ENCODE data around the gene SLC7A9.
"Not testable (repeated sequence)": the region's sequence is repeated elsewhere in the genome, so short reads cannot be mapped to it uniquely, and the experiment has no call there.

SLC7A9 gene

DNA sequence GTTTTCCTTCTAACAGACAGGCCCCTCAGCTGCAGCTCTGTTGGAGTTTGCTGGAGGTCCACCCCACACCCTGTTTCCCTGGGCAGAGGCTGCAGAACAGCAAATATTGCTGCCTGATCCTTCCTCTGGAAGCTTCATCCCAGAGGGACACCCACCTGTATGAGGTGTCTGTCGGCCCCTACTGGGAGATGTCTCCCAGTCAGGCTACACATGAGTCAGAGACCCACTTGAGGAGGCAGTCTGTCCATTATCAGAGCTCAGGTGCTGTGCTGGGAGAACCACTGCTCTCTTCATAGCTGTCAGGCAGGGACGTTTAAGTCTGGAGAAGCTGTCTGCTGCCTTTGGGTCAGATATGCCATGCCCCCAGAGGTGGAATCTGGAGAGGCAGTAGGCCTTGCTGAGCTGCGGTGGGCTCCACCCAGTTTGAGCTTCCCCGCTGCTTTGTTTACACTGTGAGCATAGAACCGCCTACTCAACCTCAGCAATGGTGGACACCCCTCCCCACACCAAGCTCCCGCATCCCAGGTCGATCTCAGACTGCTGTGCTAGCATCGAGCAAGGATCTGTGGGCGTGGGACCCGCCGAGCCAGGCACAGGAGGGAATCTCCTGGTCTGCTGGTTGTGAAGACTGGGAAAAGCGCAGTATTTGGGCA, 82.3 kb downstream of the SLC7A9 start:
- DNase-seq = not testable (repeated sequence)

GRCh38 chr19:32782089-32782488, 87.5 kb downstream of the SLC7A9 start:
- not testable (repeated sequence) for DNase-seq

DNA sequence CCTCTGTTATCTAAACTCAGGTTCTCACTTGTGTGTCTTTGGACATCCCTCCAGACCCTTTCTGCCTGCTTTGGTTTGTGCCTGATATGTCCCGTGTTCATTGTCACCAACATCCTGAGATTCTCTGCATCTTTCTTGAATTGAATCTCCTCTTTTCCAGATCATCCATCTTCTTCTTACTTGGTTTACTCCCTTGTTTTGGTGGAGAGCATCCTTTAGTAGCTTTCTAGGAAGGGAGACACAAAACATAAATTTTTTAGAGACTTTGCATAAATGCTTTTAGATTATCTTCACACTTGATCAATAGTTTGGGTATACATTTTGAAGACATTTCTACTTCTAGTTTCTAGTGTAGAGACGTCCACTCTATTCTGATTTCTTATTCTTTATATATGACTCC, 88.3 kb downstream of the SLC7A9 start:
- DNase-seq = no peak
